Type B pancreatic cell (in vitro differentiated cells): Measurements from ENCODE around the gene RPIA. TPM values are rescaled to one million over a fixed set of nuclear protein-coding genes. Genes with fewer than 3 reads are reported as not detected.

ENCODE experiments used
- DNase-seq: peaks from one replicate; pipeline ENCODE4 v3.0.0; 2021; ENCODE audit warnings: mixed read lengths; ENCODE audit not compliant: unreplicated experiment; ENCODE audit errors: extremely low spot score
- H3K27ac Mint-ChIP-seq: 2 replicates; pipeline ENCODE4 v1.8.0; 2021; ENCODE audit warnings: mild to moderate bottlenecking, mixed read lengths
- H3K27me3 Mint-ChIP-seq: 2 replicates; pipeline ENCODE4 v1.8.0; 2021; ENCODE audit warnings: mixed read lengths
- H3K36me3 Mint-ChIP-seq: 2 replicates; pipeline ENCODE4 v1.8.0; 2021; ENCODE audit warnings: mixed read lengths
- H3K4me1 Mint-ChIP-seq: one replicate; pipeline ENCODE4 v1.8.0; 2021; ENCODE audit warnings: mixed read lengths; ENCODE audit not compliant: unreplicated experiment
- H3K4me3 Mint-ChIP-seq: 2 replicates; pipeline ENCODE4 v1.8.0; 2021; ENCODE audit warnings: mild to moderate bottlenecking, mixed read lengths
- H3K9me3 Mint-ChIP-seq: 2 replicates; pipeline ENCODE4 v1.8.0; 2021; ENCODE audit warnings: mixed read lengths
- CTCF ChIP-seq: fragments of 200-600 bp; sonication (generic); conservative IDR thresholded peaks from 2 replicates; pipeline ENCODE4 v1.5.0; 2021; ENCODE audit warnings: antibody characterized with exemption, mild to moderate bottlenecking
- total RNA-seq: library from RNA; stranded (reverse); gene quantifications from 2 replicates; pipeline ENCODE4 v1.2.1, GENCODE V29; 2021; ENCODE audit warnings: low replicate concordance

Gene RPIA
- total RNA-seq, 1 donor from 2014 or later = 27.3 TPM

GRCh38 chr2:88735853-88736252 lies 44.4 kb downstream of the RPIA start:
- Mint-ChIP-seq H3K4me3 (no peak overlapping the region), H3K9me3 (no peaks in the 10 kb centered on the region), H3K4me1 (peaks cover 11% of the 10 kb centered on the region), H3K27me3 (no peaks in the 10 kb centered on the region), H3K36me3 (peaks cover 31% of the 10 kb centered on the region), H3K27ac (peak overlapping the region; percentile 82)
- TF ChIP-seq CTCF = no peak
- no peak for DNase-seq

GRCh38 chr2:88736437-88736836 lies 45.0 kb downstream of the RPIA start:
- H3K9me3 Mint-ChIP-seq = no peaks in the 10 kb centered on the region
- no peak overlapping the region for H3K4me3 Mint-ChIP-seq
- DNase-seq = no peak
- no peak for TF ChIP-seq CTCF
- peak overlapping the region; percentile 82 for H3K27ac Mint-ChIP-seq
- peaks cover 11% of the 10 kb centered on the region for H3K4me1 Mint-ChIP-seq
- H3K27me3 Mint-ChIP-seq = no peaks in the 10 kb centered on the region
- peaks cover 37% of the 10 kb centered on the region for H3K36me3 Mint-ChIP-seq

GRCh38 chr2:88737385-88737784 lies 45.9 kb downstream of the RPIA start:
- Mint-ChIP-seq H3K27ac (peak overlapping the region; percentile 40), H3K4me1 (peaks cover 11% of the 10 kb centered on the region), H3K9me3 (no peaks in the 10 kb centered on the region), H3K27me3 (no peaks in the 10 kb centered on the region), H3K36me3 (peaks cover 46% of the 10 kb centered on the region), H3K4me3 (no peak overlapping the region)
- no peak for TF ChIP-seq CTCF
- no peak for DNase-seq

DNA sequence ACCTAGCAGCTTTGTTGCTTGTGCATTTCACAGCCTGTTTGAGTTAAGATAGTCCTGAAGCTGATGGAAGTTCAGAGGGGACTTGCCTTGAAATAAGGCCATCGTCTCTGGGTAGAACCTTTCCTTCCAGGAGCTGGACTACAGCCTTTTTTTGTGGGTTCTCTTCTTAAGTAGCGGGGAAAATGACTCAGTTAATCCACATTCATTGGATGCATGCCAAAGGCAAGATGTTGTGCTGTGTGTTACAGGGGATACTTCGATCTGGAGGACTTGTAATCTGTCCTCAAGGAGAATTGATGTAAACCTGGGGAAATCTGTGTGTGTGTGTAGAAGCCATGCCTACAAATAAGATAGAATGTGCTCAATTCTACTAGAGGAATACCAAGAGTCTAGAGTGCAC lies 46.8 kb downstream of the RPIA start:
- H3K27ac Mint-ChIP-seq = no peak overlapping the region
- no peak for DNase-seq
- H3K4me3 Mint-ChIP-seq = no peak overlapping the region
- no peaks in the 10 kb centered on the region for H3K27me3 Mint-ChIP-seq
- H3K9me3 Mint-ChIP-seq = no peaks in the 10 kb centered on the region
- TF ChIP-seq CTCF = no peak
- peaks cover 52% of the 10 kb centered on the region for H3K36me3 Mint-ChIP-seq
- H3K4me1 Mint-ChIP-seq = peaks cover 11% of the 10 kb centered on the region

GRCh38 chr2:88739985-88740600 lies 48.6 kb downstream of the RPIA start:
- Mint-ChIP-seq H3K27me3 (no peaks in the 10 kb centered on the region), H3K9me3 (peaks cover 4% of the 10 kb centered on the region), H3K27ac (no peak overlapping the region), H3K4me3 (no peak overlapping the region), H3K36me3 (peaks cover 67% of the 10 kb centered on the region), H3K4me1 (peaks cover under 1% of the 10 kb centered on the region)
- no peak for DNase-seq
- TF ChIP-seq CTCF = peak; percentile 94
